ENCODE measurements around the gene RBM20. TPM values are rescaled to one million over a fixed set of nuclear protein-coding genes. Genes with fewer than 3 reads are reported as not detected.

The RBM20 gene
- total RNA-seq, 4 donors from 2014 or later = 0.54 to 4.3 (median 1.5) TPM

- H3K4me1 ChIP-seq = peaks cover 31 to 36% of the 10 kb centered on the region in 2 donors
- no peak overlapping the region for H3K4me3 ChIP-seq (replicated peaks in 1 of 3)
- intact Hi-C loops (cut with DNase I) = no loop called here
- DNase-seq = no peak
- peak overlapping the region in 2 of 3 donors; percentile 56 to 82 for H3K27ac ChIP-seq
- WGBS, 2 donors = 93 to 95% methylated on average over 4 of the region's 4 CpGs
- H3K36me3 ChIP-seq = no peaks in the 10 kb centered on the region
- no peaks in the 10 kb centered on the region for H3K27me3 ChIP-seq
- no peak for TF ChIP-seq CTCF (IDR thresholded peaks at IDR 0.05)
- no peak for TF ChIP-seq POLR2A (IDR thresholded peaks at IDR 0.05)
- H3K9me3 ChIP-seq = no peaks in the 10 kb centered on the region
Observed at GRCh38 chr10:110852947-110853346, 208.8 kb downstream of the RBM20 start.

- DNase-seq = no peak
- TF ChIP-seq CTCF (IDR thresholded peaks at IDR 0.05) (no peak), POLR2A (IDR thresholded peaks at IDR 0.05) (no peak)
- peaks cover 37 to 40% of the 10 kb centered on the region in 2 donors for H3K4me1 ChIP-seq
- no peaks in the 10 kb centered on the region for H3K27me3 ChIP-seq
- intact Hi-C loops (cut with DNase I) = no loop called here
- H3K4me3 ChIP-seq (replicated peaks in 1 of 3) = no peak overlapping the region
- no peaks in the 10 kb centered on the region for H3K9me3 ChIP-seq
- H3K36me3 ChIP-seq = no peaks in the 10 kb centered on the region
- no peak overlapping the region for H3K27ac ChIP-seq
Observed at GRCh38 chr10:110853921-110854605, 209.9 kb downstream of the RBM20 start.

DNA sequence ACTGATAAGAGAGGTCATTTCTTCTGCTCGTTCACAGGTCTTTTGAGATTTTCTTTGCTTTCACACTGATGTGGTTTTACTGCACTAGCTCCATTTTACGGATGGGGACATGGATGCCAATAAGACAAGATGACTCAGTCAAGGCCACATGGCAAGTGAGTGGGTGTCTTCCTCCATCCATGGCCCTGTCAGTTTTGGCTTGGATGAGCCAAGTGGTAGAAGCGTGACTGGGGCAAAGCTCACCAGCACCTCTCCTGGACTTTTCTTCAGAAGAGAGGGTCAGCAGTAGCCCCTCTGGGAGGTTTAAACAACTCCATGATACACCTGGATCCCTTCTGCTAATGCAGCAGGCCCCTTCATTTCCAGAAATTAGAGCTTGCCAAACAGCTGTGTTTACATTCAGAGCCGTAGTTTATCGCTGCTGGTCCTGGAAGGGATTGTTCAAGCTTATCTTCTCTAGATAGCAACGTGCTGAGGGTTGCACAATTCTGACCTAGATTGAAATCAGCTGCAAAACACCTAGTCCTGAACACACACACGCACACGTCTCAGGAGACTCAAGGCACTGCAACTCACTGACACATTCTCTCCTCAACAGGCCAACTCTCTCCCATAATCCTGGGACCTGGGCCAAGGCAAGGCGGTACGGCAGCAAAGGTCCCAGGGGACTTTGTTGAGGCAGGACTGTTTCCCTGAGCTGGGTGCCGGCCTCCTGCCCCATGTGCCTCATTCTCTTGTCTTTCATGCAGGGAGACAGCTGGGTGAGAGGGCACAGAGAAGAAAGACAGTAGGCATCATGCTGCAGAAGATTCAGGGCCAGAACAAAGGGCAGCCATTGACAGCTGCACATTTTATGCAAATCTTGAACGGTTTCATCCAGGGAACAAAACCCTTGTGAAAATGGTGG is 213.4 kb downstream of the RBM20 start:
- intact Hi-C loops (cut with DNase I) = no loop called here
- Histone ChIP-seq H3K4me3 (replicated peaks in 1 of 3) (no peak overlapping the region), H3K27me3 (no peaks in the 10 kb centered on the region), H3K27ac (peak overlapping the region; percentile 22 to 45 (median 29)), H3K4me1 (peaks cover 38 to 40% of the 10 kb centered on the region in 2 donors), H3K9me3 (no peaks in the 10 kb centered on the region), H3K36me3 (no peaks in the 10 kb centered on the region)
- TF ChIP-seq POLR2A (IDR thresholded peaks at IDR 0.05) = peak in 1 of 2 donors; percentile 21
- TF ChIP-seq CTCF (IDR thresholded peaks at IDR 0.05) = no peak
- 46 to 49% methylated on average over 12 of the region's 12 CpGs for WGBS, 2 donors
- peak; percentile 65 to 73 for DNase-seq

DNA sequence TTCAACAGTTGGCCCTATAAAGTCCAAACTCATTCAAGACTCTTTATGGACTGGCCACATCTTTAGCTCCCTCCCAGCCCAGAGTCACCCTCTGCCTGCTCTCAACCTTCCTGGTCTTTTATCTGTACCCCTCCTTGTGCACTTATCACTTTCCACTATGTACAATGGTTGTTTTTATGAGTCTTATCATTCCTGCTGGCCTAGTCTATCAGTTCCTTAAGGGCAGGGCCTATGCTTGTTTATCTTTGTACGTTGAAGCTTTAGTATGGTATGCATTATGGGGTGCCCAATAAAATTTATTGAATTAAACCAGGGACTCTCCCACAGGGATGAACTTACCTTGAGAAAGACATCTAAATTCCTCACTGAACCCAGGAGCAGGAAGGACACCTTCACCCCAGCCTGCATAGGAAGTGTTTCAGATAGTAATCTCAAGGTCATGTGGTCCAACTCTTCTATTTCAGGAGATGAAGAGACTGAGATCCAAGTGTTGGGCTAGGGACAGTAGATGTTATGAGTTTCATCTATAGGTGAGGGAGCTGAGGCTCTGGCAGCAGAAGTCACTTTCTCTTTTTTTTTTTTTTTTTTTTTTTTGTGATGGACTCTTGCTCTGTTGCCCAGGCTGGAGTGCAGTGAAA is 214.3 kb downstream of the RBM20 start:
- H3K36me3 ChIP-seq = no peaks in the 10 kb centered on the region
- no peak overlapping the region for H3K4me3 ChIP-seq (replicated peaks in 1 of 3)
- H3K4me1 ChIP-seq = peaks cover 33 to 34% of the 10 kb centered on the region in 2 donors
- no peaks in the 10 kb centered on the region for H3K9me3 ChIP-seq
- TF ChIP-seq CTCF (IDR thresholded peaks at IDR 0.05) = no peak
- no peak for TF ChIP-seq POLR2A (IDR thresholded peaks at IDR 0.05)
- DNase-seq = no peak
- H3K27me3 ChIP-seq = no peaks in the 10 kb centered on the region
- WGBS, 2 donors = 70 to 73% methylated on average over 1 of the region's 1 CpG
- intact Hi-C loops (cut with DNase I) = no loop called here
- peak overlapping the region in 2 of 3 donors; percentile 29 to 45 for H3K27ac ChIP-seq

Data from thyroid gland (tissue), 4 donors.